Mucosa of gallbladder (tissue), 1 donor: ENCODE measurements around the gene MTERF2. TPM values are rescaled to one million over a fixed set of nuclear protein-coding genes. Genes with fewer than 3 reads are reported as not detected.

ENCODE experiments used
- DNase-seq: peaks from one replicate; pipeline ENCODE4 v3.0.0-alpha.2; 2020; ENCODE audit warnings: low spot score
- total RNA-seq: library from RNA; stranded (reverse); gene quantifications from one replicate; pipeline ENCODE4 v1.2.1, GENCODE V29; 2021
- donor health status: DM: no; HTN: no; CAD: no.

The MTERF2 gene
- total RNA-seq, 1 donor from 2014 or later, result 24.8 TPM

- no peak for DNase-seq
Observed at GRCh38 chr12:106994579-106995220, 7.8 kb upstream of the MTERF2 start.

GRCh38 chr12:106987846-106988245 is 900 bp upstream of the MTERF2 start:
- DNase-seq, result no peak

- DNase-seq, result no peak
Observed at GRCh38 chr12:106986135-106986534, 811 bp downstream of the MTERF2 start.

- DNase-seq, result no peak
Observed at GRCh38 chr12:106985479-106985878, 1.5 kb downstream of the MTERF2 start.

DNA sequence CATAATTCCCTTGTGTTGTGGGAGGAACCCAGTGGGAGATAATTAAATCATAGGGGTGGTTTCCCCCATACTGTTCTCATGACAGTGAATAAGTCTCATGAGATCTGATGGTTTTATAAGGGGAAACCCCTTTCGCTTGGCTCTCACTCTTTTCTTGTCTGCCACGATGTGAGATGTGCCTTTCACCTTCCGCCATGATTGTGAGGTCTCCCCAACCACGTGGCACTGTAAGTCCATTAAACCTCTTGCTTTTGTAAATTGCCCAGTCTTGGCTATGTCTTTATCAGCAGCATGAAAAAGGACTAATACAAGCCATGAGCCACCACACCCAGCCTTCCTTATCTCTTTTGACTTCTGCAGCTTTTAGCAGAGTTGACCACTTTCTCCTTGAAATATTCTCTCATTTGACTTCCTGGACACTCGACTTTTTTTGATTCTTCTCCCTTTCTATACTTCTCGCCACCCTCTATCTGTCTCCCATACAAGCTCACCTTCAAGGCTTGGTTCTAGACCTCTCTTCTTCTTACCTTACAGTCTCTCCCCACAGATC is 2.3 kb downstream of the MTERF2 start:
- DNase-seq, result no peak

DNA sequence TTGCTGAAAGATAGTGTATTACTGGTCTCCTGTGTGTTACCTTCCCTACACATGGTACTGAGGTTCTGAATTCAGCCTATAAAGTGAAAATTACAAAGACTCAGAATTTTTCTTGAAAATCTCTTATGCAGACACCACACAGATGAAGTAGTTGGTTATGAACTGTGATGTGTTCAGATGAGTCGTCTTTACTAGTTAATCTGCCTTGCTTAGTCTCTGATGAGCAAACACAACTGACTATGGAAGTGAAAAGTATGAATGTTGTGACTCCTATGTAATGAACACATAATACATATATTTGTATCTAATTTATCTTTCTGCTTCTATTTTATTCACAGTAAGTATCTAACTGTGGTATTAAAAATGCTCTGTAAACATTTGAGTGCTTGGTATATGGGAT is 4.7 kb downstream of the MTERF2 start:
- DNase-seq, result no peak

- no peak for DNase-seq
Observed at GRCh38 chr12:106981788-106982187, 5.2 kb downstream of the MTERF2 start.

- DNase-seq, result no peak
Observed at GRCh38 chr12:106980944-106981343, 6.0 kb downstream of the MTERF2 start.

GRCh38 chr12:106978035-106978800 is 8.7 kb downstream of the MTERF2 start:
- peak; percentile 59 for DNase-seq

DNA sequence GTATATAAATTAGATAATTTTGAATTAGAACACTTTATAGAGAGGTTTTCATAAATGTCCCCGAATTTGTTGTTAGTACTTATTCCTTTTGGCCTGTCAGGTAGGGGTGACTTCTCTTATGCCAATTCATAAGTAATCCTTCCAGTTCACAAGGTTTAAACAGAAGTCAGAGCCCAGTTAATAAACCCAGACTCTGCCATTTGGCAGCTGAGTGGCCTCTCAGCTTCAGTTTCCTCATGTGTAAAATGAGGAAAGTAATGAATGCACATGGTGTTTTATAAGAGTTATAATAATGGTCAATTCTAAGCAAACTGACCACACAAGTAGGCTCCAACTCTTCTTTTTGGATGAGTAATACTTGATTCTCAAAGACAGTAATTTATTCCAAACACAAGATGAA is 10.3 kb downstream of the MTERF2 start:
- no peak for DNase-seq

DNA sequence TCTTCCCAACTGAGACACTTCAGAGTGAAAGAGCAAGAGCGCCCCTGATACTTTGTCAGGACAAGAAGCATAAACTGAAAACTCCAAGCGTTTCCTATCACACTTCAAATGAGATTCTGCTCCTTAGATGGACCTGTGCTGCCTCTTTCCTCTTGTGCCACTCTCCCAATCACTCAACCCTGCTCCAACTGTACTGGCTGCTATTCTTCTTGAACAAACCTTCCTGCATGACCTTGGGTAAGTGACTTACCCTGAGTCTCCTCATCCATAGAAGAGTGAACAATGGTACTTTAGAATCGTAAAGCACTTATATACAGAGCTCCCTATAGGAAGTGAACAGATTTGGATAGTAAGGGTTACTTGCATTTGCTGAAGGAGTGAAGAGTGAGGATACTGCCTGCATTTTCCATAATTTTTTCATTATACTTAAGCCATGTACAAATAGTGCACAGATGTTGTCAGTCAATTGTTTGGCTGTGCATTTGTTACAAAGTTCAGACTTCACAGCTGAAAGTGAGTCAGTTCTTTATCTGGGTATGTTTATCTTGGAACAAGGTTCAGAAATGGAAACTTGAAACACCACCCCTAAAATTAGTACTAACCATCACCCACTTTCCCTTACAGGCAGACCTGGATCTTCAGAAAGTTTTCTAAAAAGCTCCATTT is 10.8 kb downstream of the MTERF2 start:
- DNase-seq, result no peak

GRCh38 chr12:106975098-106975497 is 11.8 kb downstream of the MTERF2 start:
- no peak for DNase-seq

- no peak for DNase-seq
Observed at GRCh38 chr12:106974511-106974910, 12.4 kb downstream of the MTERF2 start.

GRCh38 chr12:106973545-106973944 is 13.4 kb downstream of the MTERF2 start:
- no peak for DNase-seq

- no peak for DNase-seq
Observed at GRCh38 chr12:106971065-106971464, 15.9 kb downstream of the MTERF2 start.

DNA sequence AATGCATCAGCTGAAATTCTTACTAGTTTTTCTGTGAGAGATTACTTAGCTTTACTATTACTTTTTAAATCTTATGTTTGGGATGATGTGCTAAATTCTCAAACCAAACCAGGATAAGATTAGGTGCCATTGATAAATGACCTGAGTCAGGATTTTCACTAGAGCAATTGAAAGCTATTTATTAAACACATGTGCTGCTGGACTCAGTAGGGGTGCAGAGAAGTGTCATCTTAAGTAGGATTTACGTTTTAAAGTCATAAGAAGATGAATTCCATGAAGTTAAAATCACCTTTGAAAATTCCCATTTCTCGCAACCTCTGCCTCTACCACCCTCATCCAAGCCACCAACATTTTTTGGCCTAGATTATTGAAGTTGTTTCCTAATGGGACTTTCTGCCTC is 22.4 kb downstream of the MTERF2 start:
- no peak for DNase-seq

GRCh38 chr12:106962286-106962685 is 24.7 kb downstream of the MTERF2 start:
- no peak for DNase-seq

GRCh38 chr12:106960443-106960842 is 26.5 kb downstream of the MTERF2 start:
- DNase-seq, result no peak

DNA sequence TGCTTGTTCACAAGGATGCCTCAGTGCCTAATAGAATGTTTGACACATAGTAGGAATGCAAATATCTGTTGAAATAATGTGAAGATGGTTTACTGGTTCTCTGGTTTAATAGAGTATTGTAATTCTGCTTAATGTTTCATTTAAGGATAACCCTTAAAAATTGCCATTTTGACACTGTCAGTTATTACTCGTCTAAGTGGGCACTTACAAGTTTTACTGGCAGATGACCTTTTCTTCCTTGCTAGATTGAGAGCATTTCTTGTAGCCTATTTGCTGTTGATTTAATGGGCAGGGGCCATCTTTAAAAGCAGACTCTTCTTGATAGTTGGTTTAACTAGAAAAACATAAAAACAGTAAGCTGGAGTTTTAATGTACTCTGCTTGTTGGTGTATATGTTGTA is 29.4 kb downstream of the MTERF2 start:
- DNase-seq, result no peak

DNA sequence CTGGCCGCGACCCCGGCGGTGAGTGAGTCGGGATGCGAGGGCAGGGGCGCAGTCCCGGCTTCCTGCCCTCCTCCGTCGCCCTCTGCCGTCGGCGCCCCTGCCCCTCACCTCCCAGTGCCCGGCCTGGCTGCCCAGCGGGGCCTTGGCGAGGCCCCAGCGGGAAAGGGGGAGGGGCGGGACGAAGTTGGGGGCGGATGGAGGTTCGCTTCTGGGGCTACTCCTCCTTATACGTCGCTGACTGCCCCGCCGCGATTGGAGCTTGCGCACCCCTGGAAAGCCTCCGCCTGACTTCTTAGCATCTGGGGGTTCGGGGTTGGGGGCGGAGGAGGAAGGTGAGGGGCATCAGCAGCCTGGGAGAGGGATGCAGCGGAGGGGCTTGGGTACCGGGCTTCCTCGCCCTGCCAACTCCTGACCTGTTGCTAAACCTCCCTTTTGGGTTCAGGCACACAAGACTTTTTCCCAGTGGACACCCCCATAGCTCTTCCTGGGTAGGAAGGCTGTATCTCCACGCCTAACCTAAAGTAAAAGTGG is 30.8 kb downstream of the MTERF2 start:
- DNase-seq, result peak; percentile 52

DNA sequence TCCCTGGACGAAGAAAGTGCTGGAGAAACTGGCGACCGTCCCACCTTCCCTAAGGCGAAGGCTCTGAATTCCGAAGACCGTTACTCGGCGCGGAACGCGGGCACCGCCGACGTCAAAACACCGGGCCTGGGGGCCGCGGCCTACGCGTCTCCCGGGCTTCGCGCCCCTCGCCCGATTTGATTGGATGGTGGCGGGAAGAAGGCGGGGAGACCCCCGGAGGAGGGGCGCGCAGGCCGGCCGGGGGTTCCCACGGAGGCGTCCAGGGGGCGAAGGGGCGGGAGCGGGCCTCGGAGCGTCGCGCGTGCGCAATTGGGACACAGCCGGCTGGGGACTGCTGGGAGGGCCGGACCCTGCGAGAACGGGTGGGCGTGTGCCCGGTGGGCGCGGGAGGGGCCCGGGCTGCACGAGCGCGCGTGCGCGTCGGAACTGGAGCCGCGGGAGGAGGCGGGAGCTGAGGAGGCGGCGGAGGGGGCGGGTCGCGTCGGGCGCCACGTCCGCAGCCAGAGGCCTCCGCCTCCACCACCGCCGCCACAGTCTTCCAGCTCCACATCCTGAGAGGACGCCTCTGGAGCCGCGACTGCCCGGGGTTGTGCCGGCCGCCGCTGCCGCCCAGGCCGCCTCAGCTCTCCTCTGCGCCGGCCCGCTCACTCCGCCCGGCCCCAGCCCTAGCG is 31.4 kb downstream of the MTERF2 start, which contains the start of gene TMEM263:
TSS of gene TMEM263 (plus strand) at position 531 of the 671 bp plus-strand sequence. CDS start 11,210 bp downstream, outside the sequence.
- peak; percentile 94 for DNase-seq
